C4-2B (cell line): ENCODE results near the gene ANKLE2.
"Not testable (repeated sequence)": the region's sequence is repeated elsewhere in the genome, so short reads cannot be mapped to it uniquely, and the experiment has no call there.

Experiments
- CTCF ChIP-seq: fragments of 450-650 bp; conservative IDR thresholded peaks from 2 replicates; pipeline ENCODE4 v1.5.1; 2017; ENCODE audit warnings: mild to moderate bottlenecking
- ZFX ChIP-seq: fragments of 450-650 bp; IDR thresholded peaks from 2 replicates; pipeline ENCODE4 v1.6.1; 2017

GRCh38 chr12:132694888-132695287, 66.7 kb downstream of the ANKLE2 start:
- TF ChIP-seq CTCF, ZFX: not testable (repeated sequence)
